HG02885 (cell line): ENCODE measurements around the gene RIPOR3.
"Not testable (repeated sequence)": the region's sequence is repeated elsewhere in the genome, so short reads cannot be mapped to it uniquely, and the experiment has no call there.

Source experiments
- ATAC-seq: cut with Tn5 transposase; IDR thresholded peaks from one replicate; pipeline ENCODE4 v1.9.1; 2021; ENCODE audit warnings: mild to moderate bottlenecking; ENCODE audit not compliant: unreplicated experiment, poor library complexity

RIPOR3 gene

DNA sequence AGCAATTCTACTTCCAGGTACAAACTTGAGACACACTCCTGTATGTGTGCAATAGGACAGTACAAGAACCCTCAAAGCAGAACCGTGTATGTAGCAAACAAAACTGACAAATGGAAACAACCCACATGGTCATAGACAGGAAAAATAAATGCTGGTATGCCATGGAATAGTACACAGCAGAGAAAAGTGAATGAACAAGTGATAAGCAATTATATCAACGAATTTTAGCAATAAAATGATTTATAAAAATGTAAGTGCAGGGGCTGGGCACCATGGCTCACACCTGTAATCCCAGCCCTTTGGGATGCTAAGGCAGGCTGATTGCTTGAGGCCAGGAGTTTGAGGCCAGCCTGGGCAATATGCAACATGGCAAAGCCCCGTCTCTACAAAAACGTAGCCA is 9.3 kb downstream of the RIPOR3 start:
- ATAC-seq: no peak

- ATAC-seq: no peak
Measured at GRCh38 chr20:50681359-50682064, 9.8 kb downstream of the RIPOR3 start.

- ATAC-seq: no peak
Measured at GRCh38 chr20:50680105-50680960, 11.0 kb downstream of the RIPOR3 start.

DNA sequence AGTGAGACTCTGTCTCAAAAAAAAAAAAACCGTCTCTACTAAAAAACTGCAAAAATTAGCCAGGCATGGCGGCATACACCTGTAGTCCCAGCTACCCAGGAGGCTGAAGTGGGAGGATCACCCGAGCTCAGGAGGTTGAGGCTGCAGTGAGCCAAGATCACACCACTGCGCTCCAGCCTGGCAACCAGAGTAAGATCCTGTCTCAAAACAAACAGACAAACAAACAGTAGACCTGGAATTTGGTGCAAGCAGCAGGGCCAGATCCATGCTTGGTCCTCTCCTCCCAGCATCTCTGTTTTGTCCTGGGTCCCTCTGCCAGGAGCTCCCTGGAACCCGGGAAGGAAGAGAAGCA is 11.6 kb downstream of the RIPOR3 start:
- ATAC-seq: no peak

DNA sequence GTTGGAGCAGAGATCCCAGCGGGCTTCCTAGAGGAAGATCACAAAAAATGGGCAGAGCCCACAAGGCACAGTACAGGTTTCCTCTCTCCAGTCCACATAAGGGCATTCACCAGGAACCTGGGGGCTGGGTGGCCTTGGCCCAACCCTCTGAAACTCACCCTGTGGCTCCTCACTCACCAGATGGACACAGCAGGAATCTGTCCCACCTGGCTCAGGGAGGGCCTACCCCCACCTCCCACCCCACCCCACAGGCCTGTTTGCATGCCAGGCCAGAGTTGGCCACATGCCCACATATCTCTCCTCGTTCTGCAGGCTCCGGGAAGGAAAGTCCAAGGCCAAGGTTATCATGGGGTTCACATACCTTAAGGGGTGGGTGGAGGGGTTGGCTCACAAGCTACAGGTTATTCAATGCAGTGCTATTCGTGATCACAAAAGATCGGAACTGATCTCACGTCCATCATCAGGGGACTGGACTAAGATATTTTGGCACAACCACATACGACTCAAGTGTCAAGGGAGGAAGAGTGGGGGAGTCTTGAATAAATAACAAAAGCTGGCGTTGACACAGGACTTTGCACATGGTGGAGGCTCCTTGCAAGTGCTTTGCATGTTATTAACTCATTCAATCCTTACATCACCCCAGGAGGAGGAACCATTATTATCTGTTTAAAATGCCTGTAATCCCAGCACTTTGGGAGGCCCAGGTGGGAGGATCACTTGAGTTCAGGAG is 13.0 kb downstream of the RIPOR3 start:
- no peak for ATAC-seq

DNA sequence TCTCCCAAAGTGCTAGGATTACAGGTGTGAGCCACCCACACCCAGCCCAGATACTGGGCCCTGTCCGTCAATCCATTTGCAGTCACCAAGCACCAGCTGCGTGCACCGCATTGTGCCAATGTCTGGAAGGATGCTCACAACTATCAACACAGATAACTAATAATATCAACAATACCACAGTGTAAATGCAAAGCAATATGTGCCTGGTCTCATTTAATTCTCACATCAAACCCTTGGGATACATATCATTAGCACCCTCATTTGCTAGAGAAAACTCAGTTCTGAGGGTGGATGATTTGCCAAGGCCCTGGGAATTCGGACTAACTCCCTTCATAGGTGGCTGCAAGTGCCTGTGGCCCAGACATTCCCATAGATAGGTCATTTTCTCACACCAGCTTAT is 14.5 kb downstream of the RIPOR3 start:
- ATAC-seq: no peak

GRCh38 chr20:50676377-50676731 is 15.0 kb downstream of the RIPOR3 start:
- not testable (repeated sequence) for ATAC-seq

DNA sequence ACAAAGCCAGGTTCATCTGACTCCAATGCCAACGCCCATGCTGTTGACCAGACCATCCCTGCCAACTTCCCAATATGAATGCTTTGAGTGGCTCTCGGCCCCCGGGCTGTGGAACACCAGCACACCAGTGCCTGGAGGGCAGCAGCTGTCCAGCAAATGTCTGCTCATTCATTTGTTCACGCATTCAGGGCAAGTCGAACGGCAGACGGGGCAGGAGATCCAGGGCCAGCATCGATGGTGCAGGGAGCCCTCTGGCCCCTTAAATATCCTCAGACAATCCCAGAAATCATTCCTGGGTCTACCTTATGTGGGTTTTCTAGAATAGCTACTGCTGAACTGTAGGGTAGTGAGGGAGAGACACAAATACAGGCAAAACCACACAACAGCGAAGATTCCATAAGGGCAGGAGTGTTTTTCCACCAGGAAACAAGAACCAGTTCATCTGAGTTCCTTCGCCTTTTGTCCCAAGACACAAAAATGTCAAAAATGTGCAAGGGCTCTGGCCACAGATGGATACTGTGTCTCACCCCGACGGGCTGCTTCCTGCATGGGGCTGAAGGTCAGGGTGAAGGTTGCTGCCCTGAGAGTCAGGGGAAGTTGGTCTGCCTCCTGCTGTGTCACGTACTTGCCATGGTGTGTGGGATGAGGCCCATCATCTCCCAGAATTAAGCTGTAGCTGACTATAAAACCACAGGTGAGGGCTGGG is 15.5 kb downstream of the RIPOR3 start:
- ATAC-seq: no peak

DNA sequence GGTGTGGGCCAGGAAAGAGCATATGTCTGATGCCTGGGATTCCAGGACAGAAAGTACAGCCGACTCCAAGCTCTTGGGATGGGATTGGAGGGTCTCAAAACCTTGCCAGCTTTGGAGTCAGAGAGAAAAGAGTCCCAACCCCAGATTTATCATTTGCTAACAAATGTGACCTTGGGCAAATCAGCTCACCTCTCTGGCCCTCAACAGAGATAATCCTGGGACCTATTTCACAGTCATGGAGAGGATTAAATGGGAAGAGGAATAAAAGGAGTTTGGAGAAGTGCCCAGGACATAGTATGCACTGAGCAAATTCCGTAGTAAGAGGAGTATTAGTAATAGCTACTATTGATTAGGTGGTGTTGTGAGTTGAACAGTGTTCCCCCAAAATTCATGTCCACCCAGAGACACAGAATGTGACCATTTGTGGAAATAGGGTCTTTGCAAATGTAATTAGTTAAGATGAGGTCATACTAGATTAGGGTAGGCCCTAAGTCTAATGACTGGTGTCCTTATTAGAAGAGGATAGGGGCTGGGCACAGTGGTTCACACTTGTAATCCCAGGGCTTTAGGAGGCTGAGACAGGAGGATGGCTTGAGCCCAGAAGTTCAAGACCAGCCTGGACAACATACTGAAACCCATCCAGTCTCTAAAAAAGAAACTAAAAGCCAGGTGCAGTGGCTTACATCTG is 17.1 kb downstream of the RIPOR3 start:
- ATAC-seq: no peak

- ATAC-seq: no peak
Measured at GRCh38 chr20:50673466-50674137, 17.7 kb downstream of the RIPOR3 start.

- ATAC-seq: no peak
Measured at GRCh38 chr20:50673146-50673465, 18.2 kb downstream of the RIPOR3 start.

GRCh38 chr20:50672400-50673145 is 18.8 kb downstream of the RIPOR3 start:
- ATAC-seq: no peak

- no peak for ATAC-seq
Measured at GRCh38 chr20:50671626-50672025, 19.7 kb downstream of the RIPOR3 start.

GRCh38 chr20:50671010-50671409 is 20.3 kb downstream of the RIPOR3 start:
- ATAC-seq: not testable (repeated sequence)

DNA sequence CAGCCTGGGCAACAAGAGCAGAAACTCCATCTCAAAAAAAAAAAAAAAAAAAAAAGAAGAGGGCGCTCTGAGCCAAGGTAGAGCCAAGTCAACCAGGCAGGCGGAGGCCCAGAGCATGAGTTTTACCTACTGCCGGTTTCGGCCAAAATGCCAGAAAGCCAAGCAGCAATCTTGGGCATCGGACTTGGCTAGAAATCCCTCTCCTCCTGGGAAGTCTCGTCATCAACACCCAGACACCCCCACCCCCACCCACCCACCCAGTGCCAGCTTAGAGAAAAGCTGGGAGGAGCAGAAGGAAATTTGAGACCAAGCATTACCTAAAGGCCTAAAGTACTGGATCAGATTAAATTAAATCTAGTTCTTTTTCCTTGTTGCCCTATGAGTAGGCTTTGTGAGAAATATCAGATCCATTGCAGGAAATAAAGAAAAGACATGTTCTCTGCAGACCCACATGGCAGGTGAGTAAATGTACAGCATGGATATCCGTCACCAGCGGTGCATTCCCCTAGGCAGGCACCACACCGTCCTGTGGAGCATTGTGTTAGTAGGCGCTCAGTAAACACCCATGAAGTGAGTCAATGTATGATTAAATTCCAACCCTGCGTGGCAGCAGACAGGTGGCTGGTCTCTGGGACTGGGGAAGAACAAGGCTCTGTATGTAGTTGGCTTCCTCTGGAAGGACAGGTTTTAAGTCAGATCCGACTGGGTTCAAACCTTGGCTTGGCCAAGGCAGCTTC is 21.0 kb downstream of the RIPOR3 start:
- no peak for ATAC-seq

- ATAC-seq: no peak
Measured at GRCh38 chr20:50668798-50669197, 22.5 kb downstream of the RIPOR3 start.

DNA sequence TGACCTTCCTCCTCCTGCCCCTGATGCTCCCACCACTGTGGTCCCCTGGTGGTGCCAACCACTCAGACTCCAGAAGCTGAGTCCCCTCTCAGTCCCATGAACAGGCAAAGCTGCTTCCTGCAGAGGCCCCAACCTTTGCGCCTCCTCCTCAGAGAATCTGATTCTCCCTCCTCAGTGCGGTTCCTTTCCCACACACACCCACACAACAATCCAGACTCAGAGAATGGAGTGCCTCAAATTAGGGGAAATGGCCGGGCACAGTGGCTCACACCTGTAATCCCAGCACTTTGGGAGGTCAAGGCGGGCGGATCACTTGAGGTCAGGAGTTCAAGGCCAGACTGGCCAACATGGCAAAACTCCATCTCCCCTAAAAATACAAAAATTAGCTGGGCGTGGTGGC is 23.0 kb downstream of the RIPOR3 start:
- ATAC-seq: no peak

- ATAC-seq: no peak
Measured at GRCh38 chr20:50666709-50667298, 24.5 kb downstream of the RIPOR3 start.
